Measurements from ENCODE around the gene CENPO.

CENPO gene

DNA sequence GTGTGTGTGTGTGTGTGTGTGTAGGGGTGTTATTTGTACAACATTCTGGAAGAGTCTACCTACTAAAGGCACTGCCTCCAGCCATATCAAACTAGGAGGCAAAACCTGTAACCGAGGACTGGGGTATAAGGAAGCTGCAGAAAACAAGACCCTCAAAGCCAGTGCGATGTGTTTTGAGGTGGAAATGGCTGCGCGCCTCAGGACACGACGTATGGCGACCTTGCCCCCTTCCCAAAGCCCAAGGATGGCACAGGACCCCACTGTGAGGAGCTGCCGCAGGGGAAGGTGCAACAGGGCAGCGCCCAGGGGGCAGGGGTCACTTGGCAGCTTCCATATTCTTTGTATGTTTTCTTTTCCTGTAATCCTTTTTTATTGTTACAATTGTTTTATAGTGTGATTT, 59.8 kb downstream of the CENPO start:
- no peak for DNase-seq (ENCODE audit: extremely low spot score)
- POLR2A ChIA-PET = no interaction called here
- TF ChIP-seq, protein P1, sequence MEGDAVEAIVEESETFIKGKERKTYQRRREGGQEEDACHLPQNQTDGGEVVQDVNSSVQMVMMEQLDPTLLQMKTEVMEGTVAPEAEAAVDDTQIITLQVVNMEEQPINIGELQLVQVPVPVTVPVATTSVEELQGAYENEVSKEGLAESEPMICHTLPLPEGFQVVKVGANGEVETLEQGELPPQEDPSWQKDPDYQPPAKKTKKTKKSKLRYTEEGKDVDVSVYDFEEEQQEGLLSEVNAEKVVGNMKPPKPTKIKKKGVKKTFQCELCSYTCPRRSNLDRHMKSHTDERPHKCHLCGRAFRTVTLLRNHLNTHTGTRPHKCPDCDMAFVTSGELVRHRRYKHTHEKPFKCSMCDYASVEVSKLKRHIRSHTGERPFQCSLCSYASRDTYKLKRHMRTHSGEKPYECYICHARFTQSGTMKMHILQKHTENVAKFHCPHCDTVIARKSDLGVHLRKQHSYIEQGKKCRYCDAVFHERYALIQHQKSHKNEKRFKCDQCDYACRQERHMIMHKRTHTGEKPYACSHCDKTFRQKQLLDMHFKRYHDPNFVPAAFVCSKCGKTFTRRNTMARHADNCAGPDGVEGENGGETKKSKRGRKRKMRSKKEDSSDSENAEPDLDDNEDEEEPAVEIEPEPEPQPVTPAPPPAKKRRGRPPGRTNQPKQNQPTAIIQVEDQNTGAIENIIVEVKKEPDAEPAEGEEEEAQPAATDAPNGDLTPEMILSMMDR (IDR thresholded peaks at IDR 0.05; ENCODE audit: control extremely low read depth, extremely low read depth, low read depth, missing control alignments) = no peak
- CTCF ChIA-PET = no interaction called here

DNA sequence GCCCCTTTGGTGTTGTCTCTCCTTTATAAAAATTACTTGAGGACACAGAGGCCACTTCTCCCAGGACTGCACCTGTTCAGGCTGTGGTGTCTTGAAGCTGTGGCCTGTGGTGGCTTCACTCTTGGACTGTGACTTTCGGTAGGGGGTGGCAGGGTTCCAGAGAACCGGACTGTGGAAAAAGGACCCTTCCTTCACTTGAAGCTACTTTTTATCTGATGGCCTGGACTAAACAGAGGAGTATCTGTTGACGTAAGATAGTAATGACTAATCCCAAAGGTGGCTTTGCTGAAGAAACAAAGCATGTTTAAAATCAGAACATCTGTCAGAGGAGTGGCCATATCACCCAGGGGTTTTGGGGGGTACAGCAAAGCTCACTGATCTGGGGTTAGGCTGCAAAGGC, 60.8 kb downstream of the CENPO start:
- POLR2A ChIA-PET = no interaction called here
- TF ChIP-seq, protein P1 (IDR thresholded peaks at IDR 0.05; ENCODE audit: control extremely low read depth, extremely low read depth, low read depth, missing control alignments) = no peak
- CTCF ChIA-PET = no interaction called here
- no peak for DNase-seq (ENCODE audit: extremely low spot score)

- no peak for DNase-seq (ENCODE audit: extremely low spot score)
- POLR2A ChIA-PET = no interaction called here
- TF ChIP-seq, protein P1 (IDR thresholded peaks at IDR 0.05; ENCODE audit: control extremely low read depth, extremely low read depth, low read depth, missing control alignments) = no peak
- CTCF ChIA-PET = interaction anchor here (1.7 kb wide), 1 partner anchor 27 kb away, joined by 4 read pairs; no protein-coding TSS in a partner anchor
Measured at GRCh38 chr2:24855022-24855622, 61.9 kb downstream of the CENPO start.

DNA sequence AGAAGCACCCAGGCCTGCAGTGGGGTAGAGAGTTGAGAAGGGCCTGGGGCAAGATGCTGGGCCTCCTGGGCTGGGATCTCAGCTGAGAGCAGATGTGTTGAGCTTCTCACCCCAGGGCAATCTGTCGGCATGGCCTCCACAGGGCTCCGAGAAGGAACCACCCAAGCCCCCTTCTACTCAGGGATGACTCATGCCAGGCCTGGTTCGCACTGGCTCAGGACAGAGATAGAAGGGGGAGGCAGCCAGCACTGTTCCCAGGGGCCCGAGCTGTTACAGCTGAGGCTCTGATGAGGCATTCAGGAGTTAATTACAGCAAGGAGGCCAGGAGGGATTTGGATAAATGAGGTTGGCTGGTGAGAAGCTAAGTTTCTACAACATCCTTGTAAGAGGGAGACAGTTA, 62.5 kb downstream of the CENPO start:
- TF ChIP-seq, protein P1 (IDR thresholded peaks at IDR 0.05; ENCODE audit: control extremely low read depth, extremely low read depth, low read depth, missing control alignments) = no peak
- no peak for DNase-seq (ENCODE audit: extremely low spot score)
- ChIA-PET CTCF (interaction anchor here (1.5 to 1.7 kb wide), 2 partner anchors 10 to 27 kb away, joined by 4 to 5 read pairs; no protein-coding TSS in a partner anchor), POLR2A (no interaction called here)

GRCh38 chr2:24856791-24857211, 63.6 kb downstream of the CENPO start:
- CTCF ChIA-PET = interaction anchor here (1.4 to 1.9 kb wide), 4 partner anchors 9 to 28 kb away, joined by 4 to 5 read pairs (median 4); no protein-coding TSS in a partner anchor
- no peak for DNase-seq (ENCODE audit: extremely low spot score)
- TF ChIP-seq, protein P1 (IDR thresholded peaks at IDR 0.05; ENCODE audit: control extremely low read depth, extremely low read depth, low read depth, missing control alignments) = no peak
- POLR2A ChIA-PET = no interaction called here

DNA sequence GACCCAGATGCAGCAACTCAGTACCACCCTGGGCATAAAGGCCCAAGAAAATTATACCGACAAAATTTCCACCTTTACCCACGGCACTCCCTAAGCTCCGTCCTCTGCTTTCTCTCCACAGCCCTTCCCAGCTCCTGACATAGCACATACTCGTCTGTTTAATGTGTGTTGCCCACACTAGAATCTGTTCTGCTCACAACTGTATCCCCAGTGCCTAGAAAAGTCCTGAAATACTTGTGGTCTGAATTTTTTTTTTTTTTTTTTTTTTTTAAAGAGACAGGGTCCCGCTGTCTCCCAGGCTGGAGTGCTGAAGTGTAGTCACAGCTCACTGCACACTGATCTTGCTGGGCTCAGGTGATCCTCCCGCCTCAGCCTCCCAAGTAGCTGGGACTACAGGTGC, 64.5 kb downstream of the CENPO start:
- POLR2A ChIA-PET = no interaction called here
- no peak for DNase-seq (ENCODE audit: extremely low spot score)
- TF ChIP-seq, protein P1 (IDR thresholded peaks at IDR 0.05; ENCODE audit: control extremely low read depth, extremely low read depth, low read depth, missing control alignments) = no peak
- CTCF ChIA-PET = interaction anchor here (0.7 to 1.9 kb wide), 3 partner anchors 22 to 30 kb away, joined by 3 to 5 read pairs (median 5); no protein-coding TSS in a partner anchor
